Right atrium auricular region (tissue), 2 donors: ENCODE data around the gene AGBL5. TPM values are rescaled to one million over a fixed set of nuclear protein-coding genes. Genes with fewer than 3 reads are reported as not detected.

Experiments used
- DNase-seq: peaks from one replicate; pipeline ENCODE4 v3.0.0-alpha.2; 2019; ENCODE audit warnings: low spot score
- H3K27ac ChIP-seq, 2 donors: fragments of 200-600 bp; sonication (generic); 1 replicate in 1 of 2; 2 replicates in 1 of 2; pipeline ENCODE4 v1.5.1; 2016 to 2019
- H3K27me3 ChIP-seq, 2 donors: fragments of 200-600 bp; sonication (generic); one replicate each; pipeline versions ENCODE4 v1.5.1 to v1.6.0; 2017 to 2019
- H3K36me3 ChIP-seq: fragments of 200-600 bp; sonication (generic); one replicate; pipeline ENCODE4 v1.5.1; 2016
- H3K4me1 ChIP-seq, 2 donors: fragments of 200-600 bp; sonication (generic); one replicate each; pipeline versions ENCODE4 v1.5.1 to v1.6.0; 2017 to 2019
- H3K4me3 ChIP-seq, 2 donors: fragments of 200-600 bp; sonication (generic); 1 replicate in 1 of 2; 2 replicates in 1 of 2; pipeline ENCODE4 v1.5.1; 2017 to 2019; ENCODE audit warnings: mild to moderate bottlenecking in 1 of 2, moderate library complexity in 1 of 2
- H3K9me3 ChIP-seq, 2 donors: fragments of 200-600 bp; sonication (generic); one replicate each; pipeline ENCODE4 v1.5.1; 2019
- CTCF ChIP-seq, 2 donors: fragments of 200-600 bp; sonication (generic); IDR thresholded peaks; one replicate each; pipeline ENCODE4 v1.5.1; 2019; ENCODE audit warnings: antibody characterized with exemption in 2 of 2
- total RNA-seq, 2 donors: library from RNA; depleted of rRNA; stranded (reverse); fragments of >200 nt; gene quantifications; one replicate each; pipeline ENCODE4 v1.1.0, GENCODE V29; 2016

The AGBL5 gene
- total RNA-seq, 2 donors from 2014 or later = 8.1 to 9.3 TPM

GRCh38 chr2:27077231-27077630 is 25.8 kb downstream of the AGBL5 start:
- TF ChIP-seq CTCF (IDR thresholded peaks at IDR 0.05) = no peak
- Histone ChIP-seq H3K27me3 (no peaks in the 10 kb centered on the region), H3K9me3 (no peaks in the 10 kb centered on the region), H3K4me1 (peaks cover 0 to 57% of the 10 kb centered on the region in 2 donors), H3K27ac (peak overlapping the region in 1 of 2 donors; percentile 43), H3K36me3 (no peaks in the 10 kb centered on the region), H3K4me3 (no peak overlapping the region)
- no peak for DNase-seq

- Histone ChIP-seq H3K4me3 (peak within 1 kb of the TSS; percentile 50 to 51), H3K9me3 (no peaks in the 10 kb centered on the region), H3K27ac (peak within 1 kb of the TSS; percentile 69 to 86), H3K36me3 (no peaks in the 10 kb centered on the region), H3K27me3 (no peaks in the 10 kb centered on the region), H3K4me1 (peaks cover 0 to 56% of the 10 kb centered on the region in 2 donors)
- peak; percentile 85 for DNase-seq
- TF ChIP-seq CTCF (IDR thresholded peaks at IDR 0.05) = no peak
Observed at GRCh38 chr2:27078267-27079194, 27.1 kb downstream of the AGBL5 start, which contains the start of gene EMILIN1. EMILIN1 (plus strand) TSS chr2:27078615; CDS start chr2:27079066, 451 bp downstream.

GRCh38 chr2:27079233-27080139 is 28.0 kb downstream of the AGBL5 start:
- no peaks in the 10 kb centered on the region for H3K9me3 ChIP-seq
- no peaks in the 10 kb centered on the region for H3K36me3 ChIP-seq
- no peaks in the 10 kb centered on the region for H3K27me3 ChIP-seq
- H3K4me1 ChIP-seq = peaks cover 0 to 47% of the 10 kb centered on the region in 2 donors
- no peak for DNase-seq
- peak overlapping the region; percentile 50 to 51 for H3K4me3 ChIP-seq
- H3K27ac ChIP-seq = peak overlapping the region; percentile 69 to 86
- no peak for TF ChIP-seq CTCF (IDR thresholded peaks at IDR 0.05)

GRCh38 chr2:27080140-27080469 is 28.6 kb downstream of the AGBL5 start:
- H3K27me3 ChIP-seq = no peaks in the 10 kb centered on the region
- no peaks in the 10 kb centered on the region for H3K9me3 ChIP-seq
- peak overlapping the region; percentile 50 to 51 for H3K4me3 ChIP-seq
- no peak for DNase-seq
- H3K4me1 ChIP-seq = peaks cover 0 to 46% of the 10 kb centered on the region in 2 donors
- H3K27ac ChIP-seq = peak overlapping the region; percentile 69 to 86
- TF ChIP-seq CTCF (IDR thresholded peaks at IDR 0.05) = no peak
- no peaks in the 10 kb centered on the region for H3K36me3 ChIP-seq

GRCh38 chr2:27080603-27080936 is 29.1 kb downstream of the AGBL5 start:
- peak overlapping the region; percentile 1 to 51 for H3K4me3 ChIP-seq
- DNase-seq = no peak
- TF ChIP-seq CTCF (IDR thresholded peaks at IDR 0.05) = no peak

More at GRCh38 chr2:27080603-27080936, 29.1 kb downstream of the AGBL5 start:
- Histone ChIP-seq H3K9me3 (no peaks in the 10 kb centered on the region), H3K36me3 (no peaks in the 10 kb centered on the region), H3K27ac (peak overlapping the region; percentile 69 to 86), H3K4me1 (peaks cover 0 to 48% of the 10 kb centered on the region in 2 donors), H3K27me3 (no peaks in the 10 kb centered on the region)
